Adrenal gland (tissue), 12 donors: ENCODE measurements around the gene WDR49. TPM values are rescaled to one million over a fixed set of nuclear protein-coding genes. Genes with fewer than 3 reads are reported as not detected.

ENCODE experiments used
- DNase-seq, 7 donors: peaks; one replicate each; pipeline ENCODE4 v3.0.0-alpha.2; 2019 to 2020
- H3K27ac ChIP-seq, 5 donors: fragments of 200-600 bp; sonication (generic) in 4 of 5; 1 replicate in 3 of 5; 2 replicates in 2 of 5; pipeline versions ENCODE4 v1.5.1 to v1.8.0; 2016 to 2020; ENCODE audit warnings: mild to moderate bottlenecking in 1 of 5
- H3K27me3 ChIP-seq: fragments of 200-600 bp; 2 replicates; pipeline ENCODE4 v1.8.0; 2021
- H3K36me3 ChIP-seq, 2 donors: fragments of 200-600 bp; replicated peaks in 1 of 2; 1 replicate in 1 of 2; 2 replicates in 1 of 2; pipeline versions ENCODE4 v1.5.1 to v1.8.0; 2018 to 2022
- H3K4me1 ChIP-seq, 2 donors: fragments of 200-600 bp; replicated peaks in 1 of 2; 1 replicate in 1 of 2; 2 replicates in 1 of 2; pipeline versions ENCODE4 v1.5.1 to v1.8.0; 2018 to 2021
- H3K4me3 ChIP-seq, 4 donors: fragments of 200-600 bp; sonication (generic) in 3 of 4; one replicate each; pipeline ENCODE4 v1.5.1; 2016 to 2018
- H3K9me3 ChIP-seq, 3 donors: fragments of 200-600 bp; sonication (generic) in 1 of 3; replicated peaks in 1 of 3; 1 replicate in 2 of 3; 2 replicates in 1 of 3; pipeline versions ENCODE4 v1.5.1 to v1.8.0; 2016 to 2021
- CTCF ChIP-seq, 6 experiments: fragments of 450-650 bp in 4 of 6; fragments of 200-600 bp in 2 of 6; sonication (generic) in 1 of 6; IDR thresholded peaks; 1 replicate in 5 of 6; 2 replicates in 1 of 6; pipeline versions ENCODE4 v1.5.1 to v1.8.0; 2016 to 2021; ENCODE audit warnings: antibody characterized with exemption in 6 of 6, mild to moderate bottlenecking in 2 of 6, moderate library complexity in 1 of 6
- POLR2A ChIP-seq, 2 donors: fragments of 450-650 bp; IDR thresholded peaks; one replicate each; pipeline ENCODE4 v1.6.1; 2017; ENCODE audit warnings: antibody characterized with exemption in 2 of 2, mild to moderate bottlenecking in 2 of 2, moderate library complexity in 1 of 2
- WGBS, 4 donors: extraction: QIAGEN DNeasy Blood & Tissue Kit in 2 of 4; methylation state at CpG; one replicate each; pipeline versions ENCODE4 v1.1.5 to v1.1.7; 2013 to 2017; 5-methylcytosine and 5-hydroxymethylcytosine counted together
- intact Hi-C, 2 donors: fragments of 100-400 bp; cut with DNase I; formaldehyde crosslinking; loops; one replicate each; pipeline versions ENCODE4 v1.14.1 to v1.15.0; 2022 to 2023
- polyA plus RNA-seq, 3 donors: library from polyadenylated mRNA; stranded (reverse); fragments of 200-250 nt in 2 of 3; fragments of 350-450 nt in 1 of 3; fragmentation: Illumina TruSeq in 1 of 3; extraction: RNeasy Lipid Tissue Mini Kit (QIAGEN cat#74804) in 1 of 3; gene quantifications; one replicate each; pipeline ENCODE4 v1.2.3, GENCODE V29; 2013 to 2014
- total RNA-seq, 9 donors: library from RNA; depleted of rRNA in 4 of 9; stranded (reverse); fragments of >200 nt in 4 of 9; fragments of 120-200 nt in 1 of 9; fragmentation: NEBNext Ultra II Directional in 1 of 9; extraction: Animal tissue kit (Norgen Biotek cat#: 25700) in 1 of 9; gene quantifications; one replicate each; pipeline versions ENCODE4 v1.1.0 to v1.2.4, GENCODE V29; 2013 to 2023
- donor health status: healthy with polysubstance abuse.
- donor health status: Bipolar disorder and iron deficiency.
- donor health status: DM: yes; HTN: yes; CAD: no.
- donor health status: DM: no; HTN: no; CAD: no.
- donor health status: DM: no; HTN: no; CAD: no.
- donor health status: DM: yes; HTN: yes; CAD: no.

The WDR49 gene
- total and polyA plus RNA-seq, 12 donors = 0.07 to 1.3 (median 0.34) TPM; not detected in 5

- TF ChIP-seq CTCF (IDR thresholded peaks at IDR 0.05) = no peak
- no peak for TF ChIP-seq POLR2A (IDR thresholded peaks at IDR 0.05)
- no peaks in the 10 kb centered on the region for H3K36me3 ChIP-seq
- no peaks in the 10 kb centered on the region for H3K9me3 ChIP-seq
- intact Hi-C loops = no loop called here
- no peak for DNase-seq
- no peaks in the 10 kb centered on the region for H3K27me3 ChIP-seq
- H3K4me3 ChIP-seq = no peak overlapping the region
- no peaks in the 10 kb centered on the region for H3K4me1 ChIP-seq
- H3K27ac ChIP-seq = no peak overlapping the region
- 90 to 95% (median 92%) methylated on average over 1 of the region's 1 CpG for WGBS, 4 donors
Observed at GRCh38 chr3:167673221-167673620, 19.5 kb upstream of the WDR49 start.

GRCh38 chr3:167671878-167672427 is 18.2 kb upstream of the WDR49 start:
- Histone ChIP-seq H3K27me3 (no peaks in the 10 kb centered on the region), H3K36me3 (no peaks in the 10 kb centered on the region), H3K4me1 (no peaks in the 10 kb centered on the region), H3K27ac (no peak overlapping the region), H3K4me3 (no peak overlapping the region), H3K9me3 (no peaks in the 10 kb centered on the region)
- TF ChIP-seq CTCF (IDR thresholded peaks at IDR 0.05) (no peak), POLR2A (IDR thresholded peaks at IDR 0.05) (no peak)
- 71 to 82% (median 76%) methylated on average over 4 of the region's 4 CpGs for WGBS, 4 donors
- intact Hi-C loops = no loop called here
- DNase-seq = no peak

DNA sequence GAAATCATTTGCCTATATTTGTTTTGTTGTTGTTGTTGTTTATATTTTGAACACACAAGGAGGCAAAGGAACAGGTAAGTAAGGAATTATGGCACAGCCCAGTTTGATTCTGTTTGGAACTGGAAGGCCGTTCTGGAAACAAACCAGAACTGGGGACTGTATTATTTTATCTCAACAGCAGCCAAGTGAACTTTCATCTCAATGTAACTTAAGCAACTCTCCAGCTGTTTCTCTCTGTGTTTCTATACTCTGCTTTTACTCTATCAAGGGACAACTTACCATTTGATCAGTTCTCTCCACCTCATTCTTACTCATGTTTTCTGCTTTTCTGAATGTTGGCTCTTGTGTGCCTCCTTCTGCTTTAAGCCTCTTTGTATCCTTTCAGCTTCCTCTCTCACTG is 16.0 kb upstream of the WDR49 start:
- intact Hi-C loops = no loop called here
- H3K4me3 ChIP-seq = no peak overlapping the region
- TF ChIP-seq CTCF (IDR thresholded peaks at IDR 0.05) (no peak), POLR2A (IDR thresholded peaks at IDR 0.05) (no peak)
- H3K36me3 ChIP-seq = no peaks in the 10 kb centered on the region
- no peak overlapping the region for H3K27ac ChIP-seq
- no peaks in the 10 kb centered on the region for H3K4me1 ChIP-seq
- H3K9me3 ChIP-seq = no peaks in the 10 kb centered on the region
- WGBS, 4 donors = 79 to 93% (median 85%) methylated on average over 1 of the region's 1 CpG
- no peak for DNase-seq
- H3K27me3 ChIP-seq = no peaks in the 10 kb centered on the region

DNA sequence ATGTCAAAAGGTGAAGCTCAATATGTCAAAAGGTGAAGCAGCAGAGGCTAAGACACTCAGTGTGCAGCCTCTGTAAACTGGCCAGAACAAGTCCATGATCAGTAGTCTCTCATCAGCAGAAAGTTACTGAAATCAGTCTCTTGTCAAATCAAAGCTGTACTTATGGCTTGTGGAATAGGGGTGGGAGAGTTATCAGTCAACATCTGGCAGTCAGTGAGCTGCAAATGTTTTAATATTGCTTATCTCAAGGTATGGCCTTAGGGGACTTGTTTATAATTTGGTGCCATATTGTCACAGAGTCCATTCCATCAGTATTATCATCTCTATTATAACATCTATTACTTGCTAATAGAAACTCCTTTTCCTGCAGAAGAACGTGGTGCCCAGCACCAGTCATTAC is 14.9 kb upstream of the WDR49 start:
- no peak for DNase-seq
- intact Hi-C loops = no loop called here
- Histone ChIP-seq H3K9me3 (no peaks in the 10 kb centered on the region), H3K27ac (no peak overlapping the region), H3K4me3 (no peak overlapping the region), H3K27me3 (no peaks in the 10 kb centered on the region), H3K4me1 (no peaks in the 10 kb centered on the region), H3K36me3 (no peaks in the 10 kb centered on the region)
- 90 to 100% (median 95%) methylated on average over 1 of the region's 1 CpG for WGBS, 4 donors
- no peak for TF ChIP-seq POLR2A (IDR thresholded peaks at IDR 0.05)
- TF ChIP-seq CTCF (IDR thresholded peaks at IDR 0.05) = no peak
